Activated CD4-positive, alpha-beta T cell treated with anti-CD3 and anti-CD28 coated beads, Interleukin-2, amount 10 ng/mL, durations not matched to agents 7 days and 5 days (primary cell): ENCODE data around the gene TELO2. TPM values are rescaled to one million over a fixed set of nuclear protein-coding genes. Genes with fewer than 3 reads are reported as not detected.

Experiments
- CTCF ChIA-PET: fragments of 350-600 bp; sonication (Branson Sonifier 250); formaldehyde crosslinking; loops from one replicate; lab custom pipeline; 2021; ENCODE audit warnings: antibody characterized with exemption; lab: Charles Lee
- POLR2A ChIA-PET: fragments of 350-600 bp; sonication (Branson Sonifier 250); formaldehyde crosslinking; loops from one replicate; lab custom pipeline; 2021; ENCODE audit warnings: antibody characterized with exemption; lab: Charles Lee
- DNase-seq: peaks from one replicate; pipeline ENCODE4 v3.0.0-alpha.2; 2020
- H3K27ac Mint-ChIP-seq: one replicate; pipeline ENCODE4 v1.8.0; 2021; ENCODE audit warnings: mild to moderate bottlenecking, moderate library complexity, mixed read lengths
- H3K27me3 Mint-ChIP-seq: one replicate; pipeline ENCODE4 v1.8.0; 2021; ENCODE audit warnings: mixed read lengths
- H3K36me3 Mint-ChIP-seq: one replicate; pipeline ENCODE4 v1.8.0; 2021; ENCODE audit warnings: low read depth, mixed read lengths
- H3K4me1 Mint-ChIP-seq: one replicate; pipeline ENCODE4 v1.8.0; 2021; ENCODE audit warnings: mixed read lengths
- H3K4me3 Mint-ChIP-seq: one replicate; pipeline ENCODE4 v1.8.0; 2021; ENCODE audit warnings: mild to moderate bottlenecking, moderate library complexity, mixed read lengths
- H3K9me3 Mint-ChIP-seq: one replicate; pipeline ENCODE4 v1.8.0; 2021; ENCODE audit warnings: mixed read lengths
- total RNA-seq, 2 experiments: library from RNA; stranded (reverse); gene quantifications; one replicate each; pipeline ENCODE4 v1.2.3, GENCODE V29; 2021

Gene TELO2
- total RNA-seq: 10 to 100 TPM; 49.1 to 65.5 TPM

DNA sequence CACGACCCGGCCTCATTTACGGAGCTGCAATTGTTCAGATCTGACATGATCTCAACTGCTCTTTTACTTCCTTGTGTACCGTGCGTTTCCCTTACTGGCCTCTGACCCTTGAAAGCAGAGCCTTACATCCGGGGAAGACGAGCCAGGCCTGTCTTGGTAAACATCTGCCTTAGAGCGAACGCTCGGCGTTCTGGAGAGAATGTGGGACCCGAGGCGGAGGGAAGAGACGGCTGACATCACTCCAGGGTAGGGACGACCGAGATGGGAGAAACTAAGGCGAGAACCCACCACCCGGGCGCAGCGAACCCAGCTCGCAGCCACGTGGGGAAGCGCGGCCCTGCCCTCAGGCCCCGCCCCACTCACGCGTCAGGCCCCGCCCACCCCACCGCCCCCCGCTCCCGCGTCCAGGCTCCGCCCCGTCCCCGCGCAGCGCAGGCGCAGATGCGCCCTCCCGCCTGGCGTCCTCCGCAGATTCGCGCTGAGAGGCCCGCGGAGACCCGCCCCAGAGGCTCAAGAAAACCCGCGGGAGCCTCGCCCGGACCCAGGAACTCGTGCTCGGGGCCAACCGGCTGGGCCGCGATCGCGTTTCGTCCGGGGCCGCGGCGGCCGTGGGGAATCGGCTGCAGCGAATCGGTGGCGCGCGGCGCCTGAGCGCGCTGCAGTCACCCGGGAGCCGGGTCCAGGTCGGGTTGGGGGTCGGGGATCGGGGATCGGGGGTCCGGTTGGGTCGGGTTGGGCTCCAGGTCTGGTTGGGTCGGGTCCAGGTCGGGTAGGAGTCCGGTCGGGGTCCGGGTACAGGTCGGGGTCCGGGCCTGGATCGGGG is at the start of gene TELO2:
Gene TELO2, plus strand, starts transcription at position 438 of the 823 bp plus-strand sequence. CDS start 922 bp downstream, outside the sequence.
- Mint-ChIP-seq H3K9me3 (no peaks in the 10 kb centered on the region), H3K4me1 (peaks cover 12% of the 10 kb centered on the region), H3K4me3 (peak within 1 kb of the TSS; percentile 93), H3K36me3 (peaks cover under 1% of the 10 kb centered on the region), H3K27me3 (no peaks in the 10 kb centered on the region), H3K27ac (peak within 1 kb of the TSS; percentile 99)
- CTCF ChIA-PET: interaction anchor here (1.6 to 1.9 kb wide), 2 partner anchors 12 to 213 kb away, joined by 4 to 5 read pairs; partner anchors contain the start of gene MAPK8IP3
- peak; percentile 87 for DNase-seq
- POLR2A ChIA-PET: interaction anchor here (0.6 kb wide), 1 partner anchor 184 kb away, joined by 4 read pairs; no protein-coding TSS in a partner anchor

DNA sequence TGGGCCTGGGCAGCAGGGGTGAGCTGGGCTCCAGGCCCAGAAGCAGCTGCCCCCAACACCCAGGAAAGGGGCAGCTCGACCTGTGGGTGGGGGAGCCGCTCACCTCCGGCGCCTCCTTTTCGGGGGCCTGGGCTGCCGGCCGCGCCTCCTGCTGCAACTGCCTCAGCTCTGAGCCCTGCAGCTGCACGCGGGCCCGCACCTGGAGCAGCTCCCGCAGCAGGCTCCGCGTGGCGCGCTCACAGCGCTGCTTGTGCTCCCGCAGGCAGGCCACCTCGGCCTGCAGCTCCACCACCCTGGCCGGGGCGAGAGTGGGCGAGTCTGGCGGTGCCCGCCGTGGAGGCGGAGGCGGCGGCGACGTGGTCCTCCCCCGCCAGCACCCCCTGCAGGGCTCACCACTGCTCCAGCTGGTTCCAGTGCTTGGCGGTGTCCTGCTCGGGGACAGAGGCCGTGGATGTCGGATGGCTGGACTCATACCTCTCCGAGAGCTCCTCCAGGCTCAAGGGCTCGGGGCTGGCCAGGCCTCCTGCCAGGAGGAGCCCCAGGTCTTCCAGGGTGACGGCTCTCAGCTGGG is 49.7 kb upstream of the TELO2 start:
- H3K9me3 Mint-ChIP-seq: no peaks in the 10 kb centered on the region
- no peak overlapping the region for H3K27ac Mint-ChIP-seq
- DNase-seq: no peak
- no peaks in the 10 kb centered on the region for H3K36me3 Mint-ChIP-seq
- no peaks in the 10 kb centered on the region for H3K4me1 Mint-ChIP-seq
- ChIA-PET CTCF (interaction anchor here (0.8 kb wide), 1 partner anchor 14 kb away, joined by 3 read pairs; no protein-coding TSS in a partner anchor), POLR2A (no interaction called here)
- H3K4me3 Mint-ChIP-seq: no peak overlapping the region
- no peaks in the 10 kb centered on the region for H3K27me3 Mint-ChIP-seq

DNA sequence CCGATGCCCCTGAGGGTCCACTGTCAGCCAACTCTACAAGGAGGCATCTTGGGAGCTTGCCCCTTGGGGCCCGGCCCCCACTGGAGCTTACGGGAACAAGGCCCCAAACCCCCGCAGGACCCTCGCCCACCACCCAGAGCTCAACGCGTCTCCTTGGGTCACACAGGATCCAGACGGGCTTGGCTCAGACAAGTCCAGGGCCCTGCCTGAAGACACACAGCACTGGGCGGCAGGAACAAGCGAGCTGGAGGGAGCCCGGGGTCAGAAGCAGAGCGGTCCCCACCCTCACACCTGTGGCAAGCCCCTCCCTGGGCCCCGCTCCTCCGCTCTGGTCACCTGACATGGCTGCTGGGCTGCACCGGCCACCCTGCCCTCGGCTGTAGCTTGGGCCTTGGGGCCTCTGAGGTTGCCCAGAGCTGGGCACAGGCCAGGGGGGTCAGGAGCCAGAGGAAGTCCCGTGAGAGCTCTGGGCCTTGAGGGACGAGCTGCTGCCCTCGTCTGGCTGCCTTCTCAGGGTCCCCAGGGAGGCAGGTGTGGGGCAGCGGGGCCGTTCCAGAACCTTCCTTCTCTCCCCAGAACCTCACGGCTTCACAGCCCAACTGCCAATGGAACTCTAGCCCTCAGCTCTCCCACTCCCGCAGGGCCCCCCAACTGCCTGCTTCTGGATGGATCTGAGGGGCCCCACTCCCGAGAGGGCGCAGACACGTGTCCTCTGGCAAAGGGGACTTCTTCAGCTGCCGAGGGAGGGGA is 49.0 kb upstream of the TELO2 start, which contains the start of gene CCDC154:
Gene CCDC154, minus strand, starts transcription at position 577 of the 750 bp plus-strand sequence. Its CDS starts 234 bp downstream, at position 343.
- DNase-seq: no peak
- CTCF ChIA-PET: interaction anchor here (0.8 kb wide), 1 partner anchor 15 kb away, joined by 3 read pairs; no protein-coding TSS in a partner anchor
- Mint-ChIP-seq H3K36me3 (no peaks in the 10 kb centered on the region), H3K27me3 (no peaks in the 10 kb centered on the region), H3K9me3 (no peaks in the 10 kb centered on the region), H3K4me3 (no peak within 1 kb of the TSS), H3K4me1 (no peaks in the 10 kb centered on the region), H3K27ac (no peak within 1 kb of the TSS)
- POLR2A ChIA-PET: no interaction called here

DNA sequence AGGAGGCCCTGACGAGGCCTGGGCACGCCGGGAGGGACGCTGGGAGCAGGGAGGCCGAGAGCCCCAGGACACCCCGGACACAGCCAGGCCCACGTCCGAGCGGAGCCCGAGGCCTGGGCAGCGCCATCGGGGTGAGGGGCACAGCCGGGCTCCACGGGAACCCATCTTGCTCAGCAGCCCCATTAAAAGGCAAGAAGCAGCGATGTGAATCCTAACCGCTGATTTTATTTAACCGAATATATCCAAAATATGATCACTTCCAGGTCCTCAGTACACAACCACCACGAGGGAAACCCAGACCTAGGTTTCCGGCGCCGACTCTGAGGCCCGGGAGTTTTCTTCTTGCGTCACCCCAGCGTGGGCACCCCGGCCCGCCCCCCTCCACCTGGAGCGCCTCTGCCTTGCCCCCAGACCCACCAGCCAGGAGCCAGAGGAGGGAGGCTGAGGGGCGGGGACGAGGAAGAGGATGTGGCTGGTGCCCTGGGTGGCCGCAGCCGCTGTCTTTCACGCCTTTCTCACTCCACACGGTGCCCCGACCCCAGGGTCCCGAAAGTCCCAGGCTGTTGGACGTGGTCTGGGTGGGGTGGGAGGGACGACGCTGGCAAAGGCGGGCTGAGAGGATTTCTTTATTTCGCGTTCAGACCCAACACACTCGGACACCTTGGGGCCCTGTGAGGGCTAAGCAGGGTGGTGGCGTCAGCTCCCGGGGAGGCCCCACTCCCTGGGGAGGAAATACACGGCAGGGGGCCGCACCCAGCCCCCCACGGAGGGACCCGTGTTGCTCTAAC is 48.2 kb upstream of the TELO2 start:
- ChIA-PET POLR2A (no interaction called here), CTCF (interaction anchor here (0.9 kb wide), 1 partner anchor 24 kb away, joined by 3 read pairs; the partner anchor contains the start of gene UQCC4)
- Mint-ChIP-seq H3K36me3 (no peaks in the 10 kb centered on the region), H3K27me3 (no peaks in the 10 kb centered on the region), H3K4me3 (no peak overlapping the region), H3K4me1 (no peaks in the 10 kb centered on the region), H3K27ac (no peak overlapping the region), H3K9me3 (no peaks in the 10 kb centered on the region)
- DNase-seq: no peak

DNA sequence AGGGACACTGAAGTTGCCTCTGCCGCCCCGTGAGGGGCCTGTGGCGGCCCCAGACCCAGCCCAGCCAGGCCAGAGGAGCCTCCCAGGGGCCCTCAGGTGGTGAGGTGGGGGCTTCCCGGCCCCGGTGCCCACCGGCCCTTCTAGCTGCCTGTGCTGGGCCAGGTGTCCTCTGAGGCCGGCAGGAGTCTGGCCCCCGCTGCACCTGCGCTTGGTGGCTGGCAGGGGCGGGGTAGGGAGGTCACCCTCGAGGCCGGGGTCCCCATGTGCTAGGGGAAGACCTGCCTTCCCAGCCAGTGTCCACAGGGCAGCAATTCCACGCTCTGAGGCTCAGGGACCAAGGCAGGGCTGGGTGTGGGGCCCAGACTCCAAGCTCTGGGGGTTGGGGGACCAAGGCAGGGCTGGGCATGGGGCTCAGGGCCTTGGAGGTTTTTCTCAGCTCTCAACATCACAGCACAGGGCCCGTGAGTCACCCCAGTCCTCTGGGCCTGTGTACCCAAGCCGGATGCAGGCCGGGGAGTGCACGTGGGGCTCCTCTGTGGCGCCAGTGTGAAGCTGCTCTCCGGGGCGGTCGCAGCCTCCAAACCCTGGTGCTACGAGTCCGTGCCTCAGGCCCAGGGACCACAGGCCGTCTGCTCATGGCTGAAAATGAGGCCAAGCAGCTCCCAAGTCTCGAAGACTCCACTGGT is 47.5 kb upstream of the TELO2 start:
- Mint-ChIP-seq H3K9me3 (no peaks in the 10 kb centered on the region), H3K4me3 (no peak overlapping the region), H3K27me3 (no peaks in the 10 kb centered on the region), H3K27ac (no peak overlapping the region), H3K4me1 (no peaks in the 10 kb centered on the region), H3K36me3 (no peaks in the 10 kb centered on the region)
- POLR2A ChIA-PET: no interaction called here
- DNase-seq: no peak
- CTCF ChIA-PET: interaction anchor here (0.9 kb wide), 1 partner anchor 25 kb away, joined by 3 read pairs; the partner anchor contains the start of gene UQCC4

DNA sequence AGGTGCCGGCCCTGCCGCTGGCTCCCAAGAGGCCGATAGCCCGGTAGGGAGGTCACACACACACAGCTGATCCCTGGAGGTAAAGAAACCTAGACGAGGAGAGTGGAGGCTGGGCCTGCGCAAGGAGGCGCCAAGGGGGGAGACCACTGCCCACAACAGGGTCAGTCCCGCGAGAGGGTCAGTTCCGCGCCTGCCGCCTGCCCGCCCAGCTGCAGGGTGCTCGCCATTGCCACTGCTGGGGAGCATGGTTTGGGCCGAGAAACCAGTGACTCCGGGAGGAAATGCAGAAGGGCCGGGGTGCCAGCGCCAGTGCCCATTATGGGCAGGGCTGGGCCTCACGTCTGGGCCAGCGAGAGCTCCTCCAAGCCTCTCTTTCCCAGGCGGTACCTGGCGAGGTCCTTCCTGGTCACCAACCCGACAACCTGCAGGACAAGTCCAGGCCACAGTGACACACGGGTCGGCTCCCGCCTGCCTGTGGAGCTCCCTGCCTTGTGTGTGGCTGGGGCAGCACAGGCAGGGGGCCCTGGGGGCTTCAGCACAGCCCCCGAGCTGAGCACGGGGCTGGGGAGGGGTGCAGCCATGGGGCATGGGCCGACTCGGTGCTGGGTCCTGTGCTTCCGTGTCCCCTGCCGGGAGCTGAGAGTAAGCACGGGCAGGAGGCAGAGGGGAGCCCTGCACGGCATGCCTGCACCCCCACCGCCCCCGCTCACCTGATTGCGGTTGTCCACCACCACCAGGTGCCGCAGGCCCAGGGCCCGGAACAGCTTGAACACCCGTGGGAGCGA is 46.7 kb upstream of the TELO2 start:
- POLR2A ChIA-PET: no interaction called here
- no peak for DNase-seq
- Mint-ChIP-seq H3K9me3 (no peaks in the 10 kb centered on the region), H3K4me3 (no peak overlapping the region), H3K27me3 (no peaks in the 10 kb centered on the region), H3K36me3 (no peaks in the 10 kb centered on the region), H3K4me1 (no peaks in the 10 kb centered on the region), H3K27ac (no peak overlapping the region)
- CTCF ChIA-PET: interaction anchor here (0.9 kb wide), 1 partner anchor 26 kb away, joined by 3 read pairs; the partner anchor contains the start of gene UQCC4

DNA sequence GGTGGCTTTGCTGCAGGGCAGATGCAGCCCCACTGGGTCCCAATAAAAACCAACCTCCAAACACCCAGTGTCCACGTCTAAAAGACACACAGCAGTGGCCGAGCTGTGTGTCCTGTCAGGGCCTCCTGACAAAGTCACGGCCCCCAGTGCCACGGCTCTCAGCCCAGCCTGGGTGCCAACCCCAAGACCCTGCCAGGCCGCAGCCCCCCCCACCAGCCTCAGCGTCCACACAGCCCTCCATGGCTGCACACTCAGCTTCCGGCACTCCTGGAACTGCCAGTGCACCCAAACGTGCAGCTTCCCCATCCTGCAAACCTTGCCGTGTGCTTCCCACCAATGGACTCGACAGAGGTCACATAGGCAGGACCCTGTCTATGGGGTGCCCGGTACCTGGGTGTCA is 45.2 kb upstream of the TELO2 start:
- no peaks in the 10 kb centered on the region for H3K27me3 Mint-ChIP-seq
- no peaks in the 10 kb centered on the region for H3K36me3 Mint-ChIP-seq
- DNase-seq: no peak
- H3K9me3 Mint-ChIP-seq: no peaks in the 10 kb centered on the region
- H3K27ac Mint-ChIP-seq: no peak overlapping the region
- no peaks in the 10 kb centered on the region for H3K4me1 Mint-ChIP-seq
- H3K4me3 Mint-ChIP-seq: no peak overlapping the region
- POLR2A ChIA-PET: no interaction called here
- CTCF ChIA-PET: no interaction called here

DNA sequence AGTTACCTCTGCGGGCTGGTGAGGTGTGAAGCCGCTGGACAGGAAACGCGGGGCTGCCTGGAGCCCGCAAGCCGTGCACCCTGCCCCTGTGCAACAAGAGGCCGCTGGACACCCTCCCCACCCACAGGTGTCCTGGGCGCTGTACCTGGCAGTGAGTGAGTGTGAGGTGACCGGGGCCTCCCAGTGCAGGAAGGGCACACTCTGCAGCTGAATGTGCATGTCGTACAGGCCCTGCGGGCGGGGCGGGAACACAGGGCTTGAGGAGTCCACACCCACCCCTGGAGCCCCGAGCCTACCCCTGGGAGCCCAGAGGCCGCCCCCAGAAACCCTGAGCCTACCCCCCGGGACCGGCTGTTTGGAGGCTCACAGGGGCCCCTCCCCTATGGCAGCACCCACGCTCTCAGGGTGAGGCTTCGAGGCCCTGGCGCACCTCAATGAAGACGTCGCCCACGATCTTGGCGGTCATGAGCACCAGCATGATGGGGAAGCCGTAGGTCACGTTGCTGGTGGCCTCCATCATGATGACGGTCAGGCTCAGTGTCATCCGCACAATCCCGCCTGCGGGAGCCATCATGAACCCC is 44.5 kb upstream of the TELO2 start:
- Mint-ChIP-seq H3K27me3 (no peaks in the 10 kb centered on the region), H3K4me1 (no peaks in the 10 kb centered on the region), H3K36me3 (no peaks in the 10 kb centered on the region), H3K4me3 (no peak overlapping the region), H3K27ac (no peak overlapping the region), H3K9me3 (no peaks in the 10 kb centered on the region)
- ChIA-PET POLR2A (no interaction called here), CTCF (no interaction called here)
- DNase-seq: no peak

DNA sequence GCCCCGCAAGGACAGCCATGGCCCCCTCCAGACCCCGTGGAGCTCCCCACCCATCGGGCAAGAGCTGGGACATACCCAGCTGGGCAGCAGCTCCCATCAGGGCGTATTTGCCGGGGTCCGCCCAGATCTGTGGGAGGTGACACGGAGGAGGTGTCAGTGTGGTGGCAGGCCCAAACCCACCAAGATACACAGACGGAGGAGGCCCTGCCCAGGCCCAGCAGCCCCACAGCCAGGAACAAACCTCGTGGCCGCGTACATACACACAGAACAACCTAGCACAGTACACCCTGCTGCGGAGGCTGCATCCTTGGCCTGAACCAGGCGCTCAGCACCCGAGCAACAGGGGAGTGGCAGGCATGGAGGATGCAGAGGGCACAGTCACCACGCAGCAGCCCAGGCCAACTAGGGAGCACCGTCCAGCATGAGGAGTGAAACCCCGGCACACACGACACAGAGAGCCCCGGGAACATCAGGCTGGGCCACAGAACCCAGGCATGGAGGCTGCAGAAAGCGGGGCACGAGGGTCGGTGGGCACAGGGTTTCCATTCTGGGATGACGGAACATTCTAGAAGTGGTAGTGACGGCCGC is 43.9 kb upstream of the TELO2 start:
- Mint-ChIP-seq H3K4me3 (no peak overlapping the region), H3K27me3 (no peaks in the 10 kb centered on the region), H3K36me3 (no peaks in the 10 kb centered on the region), H3K27ac (no peak overlapping the region), H3K4me1 (no peaks in the 10 kb centered on the region), H3K9me3 (no peaks in the 10 kb centered on the region)
- ChIA-PET CTCF (no interaction called here), POLR2A (no interaction called here)
- DNase-seq: no peak

DNA sequence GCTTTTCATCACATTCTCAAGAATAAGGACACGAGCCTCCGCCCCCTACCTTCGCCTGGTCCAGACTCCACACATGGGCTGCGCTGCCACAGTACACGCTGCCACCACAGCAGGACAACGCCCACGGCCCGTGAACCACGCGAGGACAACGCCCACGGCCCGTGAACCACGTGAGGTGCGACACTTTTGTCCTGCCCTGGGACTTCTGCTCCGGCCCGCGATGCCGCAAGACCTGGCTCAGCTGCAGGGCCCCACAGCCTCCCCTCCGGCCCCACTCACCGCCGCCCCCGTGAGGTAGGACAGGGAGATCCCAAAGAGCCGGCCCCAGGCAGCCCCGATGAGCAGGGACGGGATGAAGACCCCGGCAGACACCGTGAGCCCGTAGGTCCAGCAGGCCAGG is 42.9 kb upstream of the TELO2 start:
- DNase-seq: no peak
- no peaks in the 10 kb centered on the region for H3K27me3 Mint-ChIP-seq
- no peaks in the 10 kb centered on the region for H3K36me3 Mint-ChIP-seq
- peak overlapping the region; percentile 57 for H3K27ac Mint-ChIP-seq
- no peaks in the 10 kb centered on the region for H3K4me1 Mint-ChIP-seq
- H3K9me3 Mint-ChIP-seq: no peaks in the 10 kb centered on the region
- POLR2A ChIA-PET: no interaction called here
- H3K4me3 Mint-ChIP-seq: no peak overlapping the region
- CTCF ChIA-PET: no interaction called here

DNA sequence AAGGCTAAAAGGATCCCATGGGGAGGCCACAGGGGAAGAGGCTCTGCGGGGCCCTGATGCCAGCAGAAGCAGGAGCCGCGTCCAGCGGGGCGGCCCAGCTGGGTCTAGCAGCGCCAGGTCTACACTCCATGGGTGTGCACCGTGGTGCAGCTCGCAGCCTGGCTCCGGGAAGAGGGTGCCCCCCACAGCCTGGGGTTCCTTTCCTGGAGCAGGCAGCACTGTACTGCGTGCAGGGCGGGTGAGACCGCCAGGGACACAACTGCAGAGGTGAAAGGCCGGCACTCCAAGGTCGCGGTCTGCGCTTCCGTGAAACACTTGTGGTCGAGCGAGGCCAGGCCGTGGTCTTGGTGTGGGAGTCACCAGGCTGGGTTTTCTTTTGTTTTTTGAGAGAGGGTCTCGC is 42.3 kb upstream of the TELO2 start:
- no peaks in the 10 kb centered on the region for H3K9me3 Mint-ChIP-seq
- H3K27me3 Mint-ChIP-seq: no peaks in the 10 kb centered on the region
- ChIA-PET CTCF (no interaction called here), POLR2A (no interaction called here)
- H3K4me3 Mint-ChIP-seq: no peak overlapping the region
- no peaks in the 10 kb centered on the region for H3K36me3 Mint-ChIP-seq
- no peaks in the 10 kb centered on the region for H3K4me1 Mint-ChIP-seq
- DNase-seq: no peak
- no peak overlapping the region for H3K27ac Mint-ChIP-seq
